Neural cell (in vitro differentiated cells): ENCODE data around the gene FAM185A. TPM values are rescaled to one million over a fixed set of nuclear protein-coding genes. Genes with fewer than 3 reads are reported as not detected.

Experiments
- H2AFZ ChIP-seq: fragments of 200-600, 300-800 bp; sonication (generic), shearing (Covaris generic); 2 replicates; pipeline ENCODE4 v1.6.0; 2014; ENCODE audit warnings: low read depth, mild to moderate bottlenecking, antibody characterized with exemption, low read length, moderate library complexity
- H3F3A ChIP-seq: fragments of 200-600 bp; shearing (Covaris generic); 2 replicates; pipeline ENCODE4 v1.6.1; 2016; ENCODE audit warnings: mild to moderate bottlenecking, moderate library complexity, mixed read lengths, antibody characterized with exemption, low read length; ENCODE audit not compliant: insufficient read depth, poor library complexity, severe bottlenecking
- H3K27ac ChIP-seq: fragments of 200-600, 300-800 bp; sonication (generic), shearing (Covaris generic); 2 replicates; pipeline ENCODE4 v1.5.1; 2014; ENCODE audit warnings: mild to moderate bottlenecking, low read length, moderate library complexity
- H3K27me3 ChIP-seq: fragments of 300-800, 200-600 bp; sonication (generic), shearing (Covaris generic); 2 replicates; pipeline ENCODE4 v1.6.0; 2014; ENCODE audit warnings: mild to moderate bottlenecking, low read depth, low read length, moderate library complexity; ENCODE audit not compliant: insufficient read depth
- H3K36me3 ChIP-seq: fragments of 300-800, 200-600 bp; sonication (generic), shearing (Covaris generic); 2 replicates; pipeline ENCODE4 v1.5.1; 2014; ENCODE audit warnings: mild to moderate bottlenecking, antibody characterized with exemption, low read length, moderate library complexity; ENCODE audit not compliant: insufficient read depth
- H3K4me2 ChIP-seq: fragments of 300-800, 200-600 bp; sonication (generic), shearing (Covaris generic); 2 replicates; pipeline ENCODE4 v1.6.0; 2014; ENCODE audit warnings: mild to moderate bottlenecking, low read length
- H3K4me3 ChIP-seq: fragments of 300-800, 200-600 bp; sonication (generic), shearing (Covaris generic); 2 replicates; pipeline ENCODE4 v1.5.1; 2014; ENCODE audit warnings: mild to moderate bottlenecking, low read length, moderate library complexity
- H3K79me2 ChIP-seq: fragments of 200-600 bp; shearing (Covaris generic); replicated peaks from 2 replicates; pipeline ENCODE4 v1.6.0; 2014; ENCODE audit warnings: mild to moderate bottlenecking, low read length, moderate library complexity; ENCODE audit not compliant: insufficient read depth
- H3K9ac ChIP-seq: fragments of 300-800, 200-600 bp; sonication (generic), shearing (Covaris generic); 2 replicates; pipeline ENCODE4 v1.6.1; 2016; ENCODE audit warnings: mild to moderate bottlenecking, low read length, mixed read lengths
- H3K9me2 ChIP-seq: fragments of 200-600 bp; shearing (Covaris generic); 2 replicates; pipeline ENCODE4 v1.6.1; 2016; ENCODE audit warnings: mild to moderate bottlenecking, low read length, mixed read lengths; ENCODE audit not compliant: insufficient read depth
- H3K9me3 ChIP-seq: fragments of 200-600, 300-800 bp; sonication (generic), shearing (Covaris generic); 2 replicates; pipeline ENCODE4 v1.6.1; 2016; ENCODE audit warnings: mild to moderate bottlenecking, mixed run types, low read length, moderate library complexity, mixed read lengths
- H4K20me1 ChIP-seq: fragments of 200-600 bp; shearing (Covaris generic); 2 replicates; pipeline ENCODE4 v1.6.1; 2016; ENCODE audit warnings: mild to moderate bottlenecking, mixed run types; ENCODE audit not compliant: insufficient read depth
- EP300 ChIP-seq: fragments of 450-650 bp; conservative IDR thresholded peaks from 2 replicates; pipeline ENCODE4 v1.6.1; 2014; ENCODE audit warnings: antibody characterized with exemption, mild to moderate bottlenecking, moderate library complexity; ENCODE audit not compliant: poor library complexity, severe bottlenecking
- EZH2 ChIP-seq: fragments of 200-600, 300-800 bp; shearing (Covaris generic), sonication (generic); IDR thresholded peaks from 2 replicates; pipeline ENCODE4 v1.6.1; 2014; ENCODE audit warnings: antibody characterized with exemption, low read length, borderline replicate concordance, mild to moderate bottlenecking; ENCODE audit not compliant: insufficient read depth, poor library complexity, severe bottlenecking
- MXI1 ChIP-seq: fragments of 450-650 bp; conservative IDR thresholded peaks from 2 replicates; pipeline ENCODE4 v1.6.1; 2014; ENCODE audit warnings: antibody characterized with exemption, mild to moderate bottlenecking; ENCODE audit not compliant: poor library complexity, severe bottlenecking
- POLR2AphosphoS5 ChIP-seq: IDR thresholded peaks from 2 replicates; pipeline ENCODE4 v1.6.1; 2012
- RAD21 ChIP-seq: fragments of 450-650 bp; conservative IDR thresholded peaks from 2 replicates; pipeline ENCODE4 v1.6.1; 2014; ENCODE audit warnings: antibody characterized with exemption, mild to moderate bottlenecking, moderate library complexity
- SMC3 ChIP-seq: fragments of 450-650 bp; conservative IDR thresholded peaks from 2 replicates; pipeline ENCODE4 v1.6.1; 2014; ENCODE audit warnings: antibody characterized with exemption, mild to moderate bottlenecking, moderate library complexity; ENCODE audit not compliant: poor library complexity
- TAF1 ChIP-seq: IDR thresholded peaks from 2 replicates; pipeline ENCODE4 v1.6.1; 2012; ENCODE audit warnings: low read depth
- polyA plus RNA-seq: library from polyadenylated mRNA; depleted of rRNA; stranded (reverse); fragments of >200 nt; gene quantifications from 2 replicates; pipeline ENCODE4 v1.2.3, GENCODE V29; 2014
- TF ChIP-seq, protein P1 (sequence below): fragments of 450-650 bp; IDR thresholded peaks from 2 replicates; pipeline ENCODE4 v1.5.1; 2014; ENCODE audit warnings: antibody characterized with exemption, mild to moderate bottlenecking, moderate library complexity; ENCODE audit not compliant: poor library complexity, severe bottlenecking
- TF ChIP-seq, protein P2 (sequence below): IDR thresholded peaks from 2 replicates; pipeline ENCODE4 v1.6.1; 2012; ENCODE audit warnings: borderline replicate concordance

Gene FAM185A
- polyA plus RNA-seq, 1 donor from 2014 or later: 26.3 TPM

DNA sequence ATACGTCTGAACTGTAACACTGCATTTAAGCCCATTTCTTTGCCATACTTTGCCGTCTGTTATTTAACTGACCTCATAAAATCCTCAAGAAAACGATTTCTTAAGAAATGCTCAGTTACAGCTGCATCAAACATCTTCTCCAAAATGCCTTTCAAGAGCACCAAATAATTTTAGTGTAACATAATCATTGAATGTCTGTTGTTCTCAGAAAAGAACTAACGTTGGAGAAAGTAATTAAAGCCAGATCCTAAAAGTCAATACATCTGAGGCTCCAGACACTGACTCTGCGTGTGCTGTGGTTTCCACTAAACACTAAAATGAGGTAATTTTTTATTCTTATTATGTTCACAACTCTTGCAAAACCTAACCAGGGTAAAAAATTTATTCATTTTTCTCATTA lies 100.3 kb downstream of the FAM185A start:
- Histone ChIP-seq H3K27ac (no peak overlapping the region), H3K79me2 (no peaks in the 10 kb centered on the region), H2AFZ (no peak overlapping the region), H3K4me3 (no peak overlapping the region), H4K20me1 (no peaks in the 10 kb centered on the region), H3F3A (no peaks in the 10 kb centered on the region), H3K36me3 (no peaks in the 10 kb centered on the region), H3K4me2 (no peak overlapping the region), H3K9me3 (no peaks in the 10 kb centered on the region), H3K9ac (no peak overlapping the region), H3K9me2 (no peaks in the 10 kb centered on the region), H3K27me3 (no peaks in the 10 kb centered on the region)
- no peak for TF ChIP-seq MXI1
- TF ChIP-seq SMC3: no peak
- TF ChIP-seq, protein P1, sequence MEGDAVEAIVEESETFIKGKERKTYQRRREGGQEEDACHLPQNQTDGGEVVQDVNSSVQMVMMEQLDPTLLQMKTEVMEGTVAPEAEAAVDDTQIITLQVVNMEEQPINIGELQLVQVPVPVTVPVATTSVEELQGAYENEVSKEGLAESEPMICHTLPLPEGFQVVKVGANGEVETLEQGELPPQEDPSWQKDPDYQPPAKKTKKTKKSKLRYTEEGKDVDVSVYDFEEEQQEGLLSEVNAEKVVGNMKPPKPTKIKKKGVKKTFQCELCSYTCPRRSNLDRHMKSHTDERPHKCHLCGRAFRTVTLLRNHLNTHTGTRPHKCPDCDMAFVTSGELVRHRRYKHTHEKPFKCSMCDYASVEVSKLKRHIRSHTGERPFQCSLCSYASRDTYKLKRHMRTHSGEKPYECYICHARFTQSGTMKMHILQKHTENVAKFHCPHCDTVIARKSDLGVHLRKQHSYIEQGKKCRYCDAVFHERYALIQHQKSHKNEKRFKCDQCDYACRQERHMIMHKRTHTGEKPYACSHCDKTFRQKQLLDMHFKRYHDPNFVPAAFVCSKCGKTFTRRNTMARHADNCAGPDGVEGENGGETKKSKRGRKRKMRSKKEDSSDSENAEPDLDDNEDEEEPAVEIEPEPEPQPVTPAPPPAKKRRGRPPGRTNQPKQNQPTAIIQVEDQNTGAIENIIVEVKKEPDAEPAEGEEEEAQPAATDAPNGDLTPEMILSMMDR: no peak
- TF ChIP-seq, protein P2, sequence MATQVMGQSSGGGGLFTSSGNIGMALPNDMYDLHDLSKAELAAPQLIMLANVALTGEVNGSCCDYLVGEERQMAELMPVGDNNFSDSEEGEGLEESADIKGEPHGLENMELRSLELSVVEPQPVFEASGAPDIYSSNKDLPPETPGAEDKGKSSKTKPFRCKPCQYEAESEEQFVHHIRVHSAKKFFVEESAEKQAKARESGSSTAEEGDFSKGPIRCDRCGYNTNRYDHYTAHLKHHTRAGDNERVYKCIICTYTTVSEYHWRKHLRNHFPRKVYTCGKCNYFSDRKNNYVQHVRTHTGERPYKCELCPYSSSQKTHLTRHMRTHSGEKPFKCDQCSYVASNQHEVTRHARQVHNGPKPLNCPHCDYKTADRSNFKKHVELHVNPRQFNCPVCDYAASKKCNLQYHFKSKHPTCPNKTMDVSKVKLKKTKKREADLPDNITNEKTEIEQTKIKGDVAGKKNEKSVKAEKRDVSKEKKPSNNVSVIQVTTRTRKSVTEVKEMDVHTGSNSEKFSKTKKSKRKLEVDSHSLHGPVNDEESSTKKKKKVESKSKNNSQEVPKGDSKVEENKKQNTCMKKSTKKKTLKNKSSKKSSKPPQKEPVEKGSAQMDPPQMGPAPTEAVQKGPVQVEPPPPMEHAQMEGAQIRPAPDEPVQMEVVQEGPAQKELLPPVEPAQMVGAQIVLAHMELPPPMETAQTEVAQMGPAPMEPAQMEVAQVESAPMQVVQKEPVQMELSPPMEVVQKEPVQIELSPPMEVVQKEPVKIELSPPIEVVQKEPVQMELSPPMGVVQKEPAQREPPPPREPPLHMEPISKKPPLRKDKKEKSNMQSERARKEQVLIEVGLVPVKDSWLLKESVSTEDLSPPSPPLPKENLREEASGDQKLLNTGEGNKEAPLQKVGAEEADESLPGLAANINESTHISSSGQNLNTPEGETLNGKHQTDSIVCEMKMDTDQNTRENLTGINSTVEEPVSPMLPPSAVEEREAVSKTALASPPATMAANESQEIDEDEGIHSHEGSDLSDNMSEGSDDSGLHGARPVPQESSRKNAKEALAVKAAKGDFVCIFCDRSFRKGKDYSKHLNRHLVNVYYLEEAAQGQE: no peak
- TF ChIP-seq EP300: no peak
- TF ChIP-seq RAD21: no peak
- no peak for TF ChIP-seq TAF1
- no peak for TF ChIP-seq EZH2
- no peak for TF ChIP-seq POLR2AphosphoS5

DNA sequence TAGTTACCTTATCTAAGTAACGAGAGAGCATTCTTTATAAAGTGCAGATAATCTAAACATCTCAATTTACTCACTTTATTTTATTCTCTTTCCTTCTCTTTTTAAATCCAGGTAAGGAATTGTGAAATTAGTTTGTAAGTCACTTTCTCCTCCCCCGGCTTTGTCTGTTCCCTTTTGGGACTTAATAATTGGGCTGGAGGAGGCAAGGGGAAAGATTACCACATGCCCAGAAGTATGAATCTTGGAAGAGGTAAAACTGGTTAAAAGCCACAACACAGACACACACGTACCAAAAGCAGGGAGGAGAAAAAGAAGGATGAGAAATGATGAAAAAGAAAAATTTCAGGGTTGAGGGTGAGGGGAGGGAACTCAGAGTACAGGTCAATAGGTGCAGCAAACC lies 100.7 kb downstream of the FAM185A start:
- Histone ChIP-seq H3K36me3 (no peaks in the 10 kb centered on the region), H4K20me1 (no peaks in the 10 kb centered on the region), H3K4me3 (no peak overlapping the region), H3K27ac (no peak overlapping the region), H3F3A (no peaks in the 10 kb centered on the region), H3K79me2 (no peaks in the 10 kb centered on the region), H3K4me2 (no peak overlapping the region), H3K9me2 (no peaks in the 10 kb centered on the region), H2AFZ (no peak overlapping the region), H3K9ac (no peak overlapping the region), H3K9me3 (no peaks in the 10 kb centered on the region), H3K27me3 (no peaks in the 10 kb centered on the region)
- TF ChIP-seq, protein P2: no peak
- no peak for TF ChIP-seq RAD21
- TF ChIP-seq POLR2AphosphoS5: no peak
- TF ChIP-seq SMC3: no peak
- no peak for TF ChIP-seq EP300
- TF ChIP-seq, protein P1: no peak
- no peak for TF ChIP-seq MXI1
- TF ChIP-seq EZH2: no peak
- no peak for TF ChIP-seq TAF1
